ENCODE data around the gene CACNA1I.

Gene CACNA1I

GRCh38 chr22:39684702-39685281, 114.2 kb downstream of the CACNA1I start:
- WGBS (ENCODE audit: extremely low coverage, insufficient coverage, low lambda C conversion rate), result no CpG with 5 or more reads among the region's 12 CpGs
- Histone ChIP-seq H3K79me2 (ENCODE audit: control insufficient read depth, insufficient read depth, low read length) (no peaks in the 10 kb centered on the region), H2BK15ac (replicated peaks; ENCODE audit: low read depth) (no peak overlapping the region), H3K23ac (ENCODE audit: low read length) (no peak overlapping the region), H2BK5ac (ENCODE audit: low read length) (no peak overlapping the region), H3K4ac (ENCODE audit: low read depth, low read length) (no peak overlapping the region), H3K27ac (ENCODE audit: low read depth, low read length) (no peak overlapping the region), H4K8ac (ENCODE audit: low read depth, low read length) (no peak overlapping the region), H3K18ac (ENCODE audit: low read length) (no peak overlapping the region), H3K36me3 (ENCODE audit: control insufficient read depth, insufficient read depth, low read length) (no peaks in the 10 kb centered on the region), H2BK120ac (ENCODE audit: low read depth, low read length) (no peak overlapping the region), H3K79me1 (ENCODE audit: low read length) (no peaks in the 10 kb centered on the region), H3K9ac (ENCODE audit: low read length) (no peak overlapping the region), H3K4me2 (ENCODE audit: low read length) (no peak overlapping the region), H3K4me3 (ENCODE audit: low read length) (no peak overlapping the region), H3K4me1 (ENCODE audit: control insufficient read depth, low read depth, low read length) (no peaks in the 10 kb centered on the region), H3K27me3 (ENCODE audit: insufficient read depth, low read length, poor library complexity) (no peaks in the 10 kb centered on the region), H3K56ac (ENCODE audit: low read length) (peak overlapping the region; percentile 7), H4K5ac (ENCODE audit: low read length) (no peak overlapping the region), H2AK5ac (ENCODE audit: low read length) (no peak overlapping the region)
- DNase-seq, result no peak

GRCh38 chr22:39685336-39686177, 115.0 kb downstream of the CACNA1I start:
- no peaks in the 10 kb centered on the region for H3K36me3 ChIP-seq (ENCODE audit: control insufficient read depth, insufficient read depth, low read length)
- no peak overlapping the region for H2AK5ac ChIP-seq (ENCODE audit: low read length)
- H3K9ac ChIP-seq (ENCODE audit: low read length), result no peak overlapping the region
- WGBS (ENCODE audit: extremely low coverage, insufficient coverage, low lambda C conversion rate), result no CpG with 5 or more reads among the region's 77 CpGs
- no peak overlapping the region for H4K8ac ChIP-seq (ENCODE audit: low read depth, low read length)
- H3K79me2 ChIP-seq (ENCODE audit: control insufficient read depth, insufficient read depth, low read length), result no peaks in the 10 kb centered on the region
- no peak overlapping the region for H3K4me3 ChIP-seq (ENCODE audit: low read length)
- no peak overlapping the region for H3K18ac ChIP-seq (ENCODE audit: low read length)
- no peak overlapping the region for H3K56ac ChIP-seq (ENCODE audit: low read length)
- H3K23ac ChIP-seq (ENCODE audit: low read length), result no peak overlapping the region
- no peak overlapping the region for H3K27ac ChIP-seq (ENCODE audit: low read depth, low read length)
- no peaks in the 10 kb centered on the region for H3K79me1 ChIP-seq (ENCODE audit: low read length)
- no peak overlapping the region for H2BK5ac ChIP-seq (ENCODE audit: low read length)
- H4K5ac ChIP-seq (ENCODE audit: low read length), result no peak overlapping the region
- no peak overlapping the region for H3K4ac ChIP-seq (ENCODE audit: low read depth, low read length)
- no peak overlapping the region for H2BK15ac ChIP-seq (replicated peaks; ENCODE audit: low read depth)
- H3K4me1 ChIP-seq (ENCODE audit: control insufficient read depth, low read depth, low read length), result no peaks in the 10 kb centered on the region
- DNase-seq, result no peak
- no peaks in the 10 kb centered on the region for H3K27me3 ChIP-seq (ENCODE audit: insufficient read depth, low read length, poor library complexity)
- H3K4me2 ChIP-seq (ENCODE audit: low read length), result no peak overlapping the region
- H2BK120ac ChIP-seq (ENCODE audit: low read depth, low read length), result no peak overlapping the region

- no CpG with 5 or more reads among the region's 39 CpGs for WGBS (ENCODE audit: extremely low coverage, insufficient coverage, low lambda C conversion rate)
- no peaks in the 10 kb centered on the region for H3K27me3 ChIP-seq (ENCODE audit: insufficient read depth, low read length, poor library complexity)
Observed at GRCh38 chr22:39686178-39686620, 115.6 kb downstream of the CACNA1I start.

DNA sequence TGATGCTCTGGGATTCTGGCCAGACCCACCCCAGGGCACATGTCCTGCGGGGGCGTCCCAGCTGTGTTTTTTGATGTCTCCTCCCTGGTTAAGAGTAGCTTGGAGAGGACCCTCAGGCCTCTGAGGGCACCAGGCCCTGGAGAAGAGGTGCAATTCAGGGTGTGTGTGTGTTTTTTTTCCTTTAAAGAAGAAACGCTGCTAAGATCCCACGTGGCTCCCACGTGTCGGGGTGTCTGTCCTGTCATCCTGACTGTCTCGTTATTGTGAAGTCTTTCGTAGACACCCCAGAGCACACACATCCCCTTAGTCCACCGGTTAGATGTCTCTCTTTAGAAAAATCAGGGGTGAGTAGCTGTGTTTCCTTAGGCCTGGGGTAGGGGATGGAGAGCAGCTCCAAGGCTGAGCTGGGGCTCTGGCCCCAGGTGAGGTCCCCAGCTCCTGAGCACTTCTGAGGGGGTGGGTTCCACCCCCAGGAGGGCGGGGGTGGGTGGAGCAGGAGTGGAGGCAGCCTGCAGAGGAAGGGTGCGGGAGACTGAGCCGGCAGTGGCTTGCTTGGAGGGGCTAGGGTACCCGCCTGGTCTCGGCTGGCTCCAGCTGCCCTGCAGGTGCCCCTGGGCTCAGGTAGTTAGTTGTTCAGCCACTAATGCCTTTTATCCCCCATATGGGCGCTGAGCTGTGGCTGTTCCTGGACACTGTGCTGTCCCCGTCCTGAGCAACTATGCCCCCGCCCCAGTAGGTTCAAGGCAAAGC, 116.4 kb downstream of the CACNA1I start:
- no peak overlapping the region for H4K8ac ChIP-seq (ENCODE audit: low read depth, low read length)
- H2AK5ac ChIP-seq (ENCODE audit: low read length), result no peak overlapping the region
- no peak overlapping the region for H3K23ac ChIP-seq (ENCODE audit: low read length)
- H2BK120ac ChIP-seq (ENCODE audit: low read depth, low read length), result no peak overlapping the region
- no CpG with 5 or more reads among the region's 17 CpGs for WGBS (ENCODE audit: extremely low coverage, insufficient coverage, low lambda C conversion rate)
- no peak overlapping the region for H4K5ac ChIP-seq (ENCODE audit: low read length)
- no peak overlapping the region for H3K18ac ChIP-seq (ENCODE audit: low read length)
- no peaks in the 10 kb centered on the region for H3K27me3 ChIP-seq (ENCODE audit: insufficient read depth, low read length, poor library complexity)
- H2BK5ac ChIP-seq (ENCODE audit: low read length), result no peak overlapping the region
- H3K79me1 ChIP-seq (ENCODE audit: low read length), result no peaks in the 10 kb centered on the region
- no peaks in the 10 kb centered on the region for H3K4me1 ChIP-seq (ENCODE audit: control insufficient read depth, low read depth, low read length)
- no peak for DNase-seq
- H3K27ac ChIP-seq (ENCODE audit: low read depth, low read length), result no peak overlapping the region
- H3K36me3 ChIP-seq (ENCODE audit: control insufficient read depth, insufficient read depth, low read length), result no peaks in the 10 kb centered on the region
- no peak overlapping the region for H3K56ac ChIP-seq (ENCODE audit: low read length)
- H3K4me2 ChIP-seq (ENCODE audit: low read length), result no peak overlapping the region
- H2BK15ac ChIP-seq (replicated peaks; ENCODE audit: low read depth), result no peak overlapping the region
- no peak overlapping the region for H3K9ac ChIP-seq (ENCODE audit: low read length)
- no peaks in the 10 kb centered on the region for H3K79me2 ChIP-seq (ENCODE audit: control insufficient read depth, insufficient read depth, low read length)
- H3K4me3 ChIP-seq (ENCODE audit: low read length), result no peak overlapping the region
- no peak overlapping the region for H3K4ac ChIP-seq (ENCODE audit: low read depth, low read length)

More at GRCh38 chr22:39686178-39686620, 115.6 kb downstream of the CACNA1I start:
- Histone ChIP-seq H2BK5ac (ENCODE audit: low read length) (no peak overlapping the region), H4K8ac (ENCODE audit: low read depth, low read length) (no peak overlapping the region), H3K4me1 (ENCODE audit: control insufficient read depth, low read depth, low read length) (no peaks in the 10 kb centered on the region), H3K27ac (ENCODE audit: low read depth, low read length) (no peak overlapping the region), H3K56ac (ENCODE audit: low read length) (no peak overlapping the region), H4K5ac (ENCODE audit: low read length) (no peak overlapping the region), H3K18ac (ENCODE audit: low read length) (no peak overlapping the region), H3K9ac (ENCODE audit: low read length) (no peak overlapping the region), H2AK5ac (ENCODE audit: low read length) (no peak overlapping the region), H2BK120ac (ENCODE audit: low read depth, low read length) (no peak overlapping the region), H3K79me2 (ENCODE audit: control insufficient read depth, insufficient read depth, low read length) (no peaks in the 10 kb centered on the region), H3K4me2 (ENCODE audit: low read length) (no peak overlapping the region), H3K4ac (ENCODE audit: low read depth, low read length) (no peak overlapping the region), H2BK15ac (replicated peaks; ENCODE audit: low read depth) (no peak overlapping the region), H3K79me1 (ENCODE audit: low read length) (no peaks in the 10 kb centered on the region), H3K36me3 (ENCODE audit: control insufficient read depth, insufficient read depth, low read length) (no peaks in the 10 kb centered on the region), H3K4me3 (ENCODE audit: low read length) (no peak overlapping the region), H3K23ac (ENCODE audit: low read length) (no peak overlapping the region)
- no peak for DNase-seq

DNA sequence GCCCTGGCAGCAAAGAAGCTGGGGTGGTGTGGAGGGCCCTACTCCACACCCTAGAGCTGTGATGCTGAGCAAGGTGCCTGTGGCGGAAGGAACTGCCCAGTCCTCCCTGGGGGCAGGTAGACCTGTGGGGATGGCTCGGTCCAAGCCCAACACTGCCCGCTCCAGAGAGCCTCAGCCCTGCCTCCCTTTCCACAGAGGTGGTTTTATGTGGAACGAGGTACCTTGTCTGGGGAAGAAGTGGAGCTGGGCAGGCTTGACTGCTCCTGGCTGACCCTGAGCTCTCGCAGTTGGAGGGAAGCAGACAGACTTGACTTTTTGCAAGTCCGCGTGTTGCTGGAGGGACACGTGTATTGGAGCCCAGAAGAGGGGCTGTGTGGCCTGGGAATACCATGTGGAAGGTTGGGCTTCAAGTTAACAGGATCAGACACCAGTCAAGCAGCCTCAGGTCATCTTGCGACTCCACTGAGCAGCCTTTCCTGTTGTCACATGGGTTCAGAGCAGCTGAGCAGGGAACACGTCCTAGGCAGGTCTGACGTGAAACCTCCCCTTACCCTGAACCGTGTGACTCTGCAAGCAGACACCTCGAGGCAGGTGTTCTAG, 117.7 kb downstream of the CACNA1I start:
- no peaks in the 10 kb centered on the region for H3K79me1 ChIP-seq (ENCODE audit: low read length)
- no peak overlapping the region for H2AK5ac ChIP-seq (ENCODE audit: low read length)
- no peaks in the 10 kb centered on the region for H3K27me3 ChIP-seq (ENCODE audit: insufficient read depth, low read length, poor library complexity)
- no peaks in the 10 kb centered on the region for H3K36me3 ChIP-seq (ENCODE audit: control insufficient read depth, insufficient read depth, low read length)
- H3K9ac ChIP-seq (ENCODE audit: low read length), result no peak overlapping the region
- H3K4me3 ChIP-seq (ENCODE audit: low read length), result no peak overlapping the region
- no peak overlapping the region for H3K18ac ChIP-seq (ENCODE audit: low read length)
- no peak overlapping the region for H2BK15ac ChIP-seq (replicated peaks; ENCODE audit: low read depth)
- no peaks in the 10 kb centered on the region for H3K79me2 ChIP-seq (ENCODE audit: control insufficient read depth, insufficient read depth, low read length)
- no peak overlapping the region for H3K56ac ChIP-seq (ENCODE audit: low read length)
- DNase-seq, result no peak
- no peak overlapping the region for H2BK5ac ChIP-seq (ENCODE audit: low read length)
- H2BK120ac ChIP-seq (ENCODE audit: low read depth, low read length), result no peak overlapping the region
- WGBS (ENCODE audit: extremely low coverage, insufficient coverage, low lambda C conversion rate), result no CpG with 5 or more reads among the region's 13 CpGs
- no peaks in the 10 kb centered on the region for H3K4me1 ChIP-seq (ENCODE audit: control insufficient read depth, low read depth, low read length)
- no peak overlapping the region for H4K8ac ChIP-seq (ENCODE audit: low read depth, low read length)
- H4K5ac ChIP-seq (ENCODE audit: low read length), result no peak overlapping the region
- H3K4me2 ChIP-seq (ENCODE audit: low read length), result no peak overlapping the region
- no peak overlapping the region for H3K23ac ChIP-seq (ENCODE audit: low read length)
- H3K27ac ChIP-seq (ENCODE audit: low read depth, low read length), result no peak overlapping the region
- no peak overlapping the region for H3K4ac ChIP-seq (ENCODE audit: low read depth, low read length)

Measured in mesendoderm (in vitro differentiated cells).